GM12865 (cell line): Measurements from ENCODE around the gene OST4.

ENCODE experiments used
- DNase-seq: peaks from one replicate; pipeline ENCODE4 v3.0.0; 2010; ENCODE audit warnings: low read depth
- H3K4me3 ChIP-seq: 2 replicates; pipeline ENCODE4 v1.5.1; 2011; ENCODE audit warnings: mild to moderate bottlenecking, low read depth, low read length, control low read depth
- CTCF ChIP-seq: IDR thresholded peaks from 2 replicates; pipeline ENCODE4 v1.5.1; 2011; ENCODE audit warnings: low read length, control low read depth, low read depth, inconsistent platforms; ENCODE audit not compliant: insufficient read depth; ENCODE audit errors: missing control alignments

Gene OST4

GRCh38 chr2:27074738-27075565, 3.5 kb upstream of the OST4 start:
- H3K4me3 ChIP-seq, result no peak overlapping the region
- TF ChIP-seq CTCF, result no peak
- DNase-seq, result peak; percentile 82

- no peak for TF ChIP-seq CTCF
- H3K4me3 ChIP-seq, result no peak overlapping the region
- no peak for DNase-seq
Observed at GRCh38 chr2:27073782-27074181, 2.3 kb upstream of the OST4 start.

- H3K4me3 ChIP-seq, result peak overlapping the region; percentile 73
- no peak for DNase-seq
- TF ChIP-seq CTCF, result no peak
Observed at GRCh38 chr2:27072920-27073319, 1.5 kb upstream of the OST4 start.

- no peak for TF ChIP-seq CTCF
- DNase-seq, result peak; percentile 69
- H3K4me3 ChIP-seq, result peak overlapping the region; percentile 73
Observed at GRCh38 chr2:27071990-27072830, 756 bp upstream of the OST4 start.

- DNase-seq, result no peak
- peak overlapping the region; percentile 70 for H3K4me3 ChIP-seq
- TF ChIP-seq CTCF, result no peak
Observed at GRCh38 chr2:27070653-27071276, 689 bp downstream of the OST4 start.

- no peak for TF ChIP-seq CTCF
- no peak for DNase-seq
- peak overlapping the region; percentile 70 for H3K4me3 ChIP-seq
Observed at GRCh38 chr2:27069961-27070618, 1.4 kb downstream of the OST4 start.
